Activated CD4-positive, CD25-positive, alpha-beta regulatory T cell treated with anti-CD3 and anti-CD28 coated beads, Interleukin-2, amount 50 U/mL, for 72 hours (primary cell): ENCODE measurements around the gene RAB42.
"Not testable (repeated sequence)": the region's sequence is repeated elsewhere in the genome, so short reads cannot be mapped to it uniquely, and the experiment has no call there.

Experiments used
- DNase-seq: peaks from one replicate; pipeline ENCODE4 v3.0.0; 2021

Gene RAB42

DNA sequence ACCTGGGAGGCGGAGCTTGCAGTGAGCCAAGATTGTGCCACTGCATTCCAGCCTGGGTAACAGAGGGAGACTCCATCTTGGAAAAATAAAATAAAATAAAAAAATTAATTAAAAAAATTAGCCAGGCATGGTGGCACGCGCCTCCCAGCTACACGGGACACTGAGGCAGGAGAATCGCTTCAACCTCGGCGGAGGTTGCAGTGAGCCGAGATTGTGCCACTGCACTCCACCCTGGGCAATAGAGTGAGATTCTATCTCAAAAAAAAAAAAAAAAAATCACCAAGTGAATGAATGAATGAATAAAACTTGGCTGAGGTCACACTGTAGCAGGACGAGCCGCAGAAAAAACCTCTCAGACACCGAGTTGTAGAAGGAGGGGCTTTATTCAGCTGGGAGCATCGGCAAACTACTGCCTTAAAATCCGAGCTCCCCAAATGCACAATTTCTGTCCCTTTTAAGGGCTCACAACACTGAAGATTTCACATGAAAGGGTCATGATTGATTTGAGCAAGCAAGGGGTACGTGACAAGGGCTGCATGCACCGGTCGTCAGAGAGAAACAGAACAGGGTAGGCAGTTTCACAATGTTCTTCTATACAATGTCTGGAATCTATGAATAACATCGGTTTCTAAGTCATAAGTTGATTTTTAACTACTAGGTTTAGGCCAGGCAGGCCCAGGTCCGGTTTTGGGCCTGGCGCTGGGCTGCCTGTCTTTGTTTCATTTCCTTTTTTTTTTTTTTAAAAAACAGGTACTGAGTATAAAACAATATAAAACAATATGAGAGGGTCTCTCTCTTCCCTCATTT is 5.3 kb upstream of the RAB42 start:
- not testable (repeated sequence) for DNase-seq

DNA sequence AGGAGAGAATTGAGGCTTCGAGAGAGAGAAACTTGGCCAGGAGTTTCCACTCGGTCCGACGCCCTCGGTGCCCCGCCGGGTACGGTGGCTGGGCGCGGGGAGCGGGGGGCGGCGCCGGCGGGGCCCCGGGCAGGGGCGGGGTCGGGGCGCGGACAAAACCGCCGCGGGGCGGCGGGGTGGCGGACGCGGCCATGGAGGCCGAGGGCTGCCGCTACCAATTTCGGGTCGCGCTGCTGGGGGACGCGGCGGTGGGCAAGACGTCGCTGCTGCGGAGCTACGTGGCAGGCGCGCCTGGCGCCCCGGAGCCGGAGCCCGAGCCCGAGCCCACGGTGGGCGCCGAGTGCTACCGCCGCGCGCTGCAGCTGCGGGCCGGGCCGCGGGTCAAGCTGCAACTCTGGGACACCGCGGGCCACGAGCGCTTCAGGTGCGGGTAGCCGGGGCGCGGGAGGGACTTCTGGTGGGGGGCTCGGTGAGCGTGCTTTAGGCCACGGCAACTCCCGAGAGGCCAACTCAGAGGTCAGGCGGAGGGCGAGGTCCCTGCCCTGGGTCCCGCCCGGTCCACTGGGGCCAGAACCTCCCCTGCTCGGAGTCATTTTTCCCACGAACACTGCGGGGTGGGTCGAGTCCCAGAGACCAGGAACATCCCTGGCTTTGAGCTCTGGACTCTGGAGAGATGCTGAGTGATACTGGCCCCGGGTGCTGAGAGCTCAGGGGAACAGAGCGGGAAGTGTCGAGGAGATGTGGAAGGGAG is 431 bp downstream of the RAB42 start:
- no peak for DNase-seq

DNA sequence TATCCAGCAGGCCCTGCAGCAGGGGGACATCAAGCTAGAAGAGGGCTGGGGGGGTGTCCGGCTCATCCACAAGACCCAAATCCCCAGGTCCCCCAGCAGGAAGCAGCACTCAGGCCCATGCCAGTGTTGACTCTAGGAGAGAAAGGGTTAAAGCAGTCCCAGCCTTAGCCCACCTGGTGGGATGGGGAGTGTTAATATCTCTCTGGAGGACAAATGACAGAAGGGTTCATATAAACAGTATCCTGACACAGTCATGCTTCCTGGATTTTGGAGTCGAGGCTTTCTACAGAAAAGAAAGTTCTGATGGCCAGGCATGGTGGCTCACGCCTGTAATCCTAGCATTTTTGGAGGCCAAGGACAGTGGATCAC is 1.9 kb downstream of the RAB42 start:
- DNase-seq = not testable (repeated sequence)

DNA sequence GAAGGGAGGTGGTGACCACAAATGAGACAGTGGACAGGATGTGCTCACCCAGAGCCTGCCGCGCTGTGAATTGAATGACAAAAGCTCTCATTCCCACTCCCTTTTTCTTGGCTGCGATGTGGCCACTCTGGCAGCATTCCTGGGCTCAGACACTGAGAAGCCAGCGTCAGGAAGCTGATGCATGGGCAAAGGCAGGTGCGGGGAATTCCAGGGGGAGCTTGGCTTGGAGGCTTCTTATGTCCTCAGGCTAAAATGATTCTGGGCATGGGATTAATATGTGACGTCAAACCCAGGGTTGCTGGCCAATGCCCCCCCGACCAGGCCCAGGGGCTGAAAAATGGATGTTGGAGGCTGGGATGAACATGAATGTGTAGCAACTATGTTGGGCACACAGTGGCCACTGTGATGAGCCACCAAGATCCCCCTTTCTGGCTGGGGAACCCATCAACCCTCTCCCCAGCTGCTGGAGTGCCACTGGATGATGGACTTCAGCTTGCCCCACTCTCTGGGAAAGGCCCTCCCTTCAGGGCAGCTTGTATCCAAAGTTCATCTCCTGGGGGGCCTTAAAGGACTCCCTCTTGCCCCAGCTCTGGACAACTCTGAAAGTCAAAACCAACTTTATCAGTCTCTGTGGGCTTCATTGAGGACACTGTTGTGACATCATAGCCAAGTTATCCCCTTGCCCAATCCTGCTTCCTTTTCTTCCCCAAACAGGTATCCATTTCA is 2.8 kb downstream of the RAB42 start:
- DNase-seq = not testable (repeated sequence)

DNA sequence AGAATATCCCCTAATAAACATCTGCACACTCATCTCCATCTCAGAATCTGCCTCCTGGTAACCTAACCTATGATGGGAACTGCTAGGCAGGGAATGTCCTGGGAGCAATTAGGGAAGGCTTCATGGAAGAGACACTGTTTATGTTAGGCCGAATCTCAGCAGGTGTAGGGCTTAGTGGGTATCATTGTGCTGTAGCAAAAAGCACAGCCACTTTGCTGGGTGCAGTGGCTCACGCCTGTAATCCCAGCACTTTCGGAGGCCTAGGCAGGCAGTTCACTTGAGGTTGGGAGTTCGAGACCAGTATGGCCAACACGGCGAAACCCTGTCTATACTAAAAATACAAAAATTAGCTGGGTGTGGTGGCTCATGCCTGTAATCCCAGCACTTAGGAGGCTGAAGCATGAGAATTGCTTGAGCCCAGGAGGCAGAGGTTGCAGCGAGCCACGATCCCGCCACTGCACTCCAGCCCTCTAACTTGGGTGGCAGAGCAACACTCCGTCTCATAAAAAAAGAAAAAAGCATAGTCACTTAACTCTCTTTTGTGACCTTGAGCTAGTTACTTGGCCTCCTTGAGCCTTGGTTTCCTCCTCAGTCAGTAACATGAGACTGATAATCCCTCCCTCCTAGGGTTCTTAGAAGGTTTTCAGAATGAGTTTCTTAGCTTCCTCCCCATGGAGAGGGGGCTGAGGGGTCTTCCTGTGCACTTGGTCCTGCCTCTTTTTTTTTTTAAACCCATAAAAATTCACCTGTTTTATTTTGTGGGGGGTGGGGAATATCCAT is 3.5 kb downstream of the RAB42 start:
- DNase-seq = no peak

DNA sequence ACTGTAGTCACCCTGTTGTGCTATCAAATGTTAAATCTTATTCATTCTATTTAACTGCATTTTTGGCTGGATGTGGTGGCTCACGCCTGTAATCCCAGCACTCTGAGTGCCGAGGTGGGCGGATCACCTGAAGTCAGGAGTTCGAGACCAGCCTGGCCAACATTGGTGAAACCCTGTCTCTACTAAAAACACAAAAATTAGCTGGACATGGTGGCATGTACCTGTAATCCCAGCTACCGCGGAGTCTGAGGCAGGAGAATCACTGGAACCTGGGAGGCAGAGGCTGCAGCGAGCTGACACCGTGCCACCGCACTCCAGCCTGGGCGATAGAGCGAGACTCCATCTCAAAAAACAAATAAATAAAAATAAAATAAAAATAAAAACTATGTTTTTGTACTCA is 4.2 kb downstream of the RAB42 start:
- not testable (repeated sequence) for DNase-seq

DNA sequence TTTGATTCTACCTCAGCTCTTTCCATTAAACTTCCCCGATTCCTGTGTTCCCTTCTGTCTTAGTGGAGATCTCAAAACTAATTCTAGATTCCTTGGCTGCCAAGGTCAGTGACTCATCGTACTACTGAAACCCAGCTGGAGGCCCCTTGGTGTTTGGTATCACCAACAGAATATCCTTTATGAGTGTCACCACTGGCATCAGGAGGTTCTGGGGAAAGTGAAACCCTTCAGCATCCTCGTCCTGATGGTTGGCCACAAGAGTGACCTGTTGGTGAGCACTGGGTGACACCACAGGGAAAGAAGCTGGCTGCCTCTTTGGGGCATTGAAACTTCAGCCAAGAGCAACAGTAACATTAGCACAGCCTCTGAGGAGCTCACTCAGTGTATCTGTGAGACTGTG is 9.6 kb downstream of the RAB42 start:
- no peak for DNase-seq

DNA sequence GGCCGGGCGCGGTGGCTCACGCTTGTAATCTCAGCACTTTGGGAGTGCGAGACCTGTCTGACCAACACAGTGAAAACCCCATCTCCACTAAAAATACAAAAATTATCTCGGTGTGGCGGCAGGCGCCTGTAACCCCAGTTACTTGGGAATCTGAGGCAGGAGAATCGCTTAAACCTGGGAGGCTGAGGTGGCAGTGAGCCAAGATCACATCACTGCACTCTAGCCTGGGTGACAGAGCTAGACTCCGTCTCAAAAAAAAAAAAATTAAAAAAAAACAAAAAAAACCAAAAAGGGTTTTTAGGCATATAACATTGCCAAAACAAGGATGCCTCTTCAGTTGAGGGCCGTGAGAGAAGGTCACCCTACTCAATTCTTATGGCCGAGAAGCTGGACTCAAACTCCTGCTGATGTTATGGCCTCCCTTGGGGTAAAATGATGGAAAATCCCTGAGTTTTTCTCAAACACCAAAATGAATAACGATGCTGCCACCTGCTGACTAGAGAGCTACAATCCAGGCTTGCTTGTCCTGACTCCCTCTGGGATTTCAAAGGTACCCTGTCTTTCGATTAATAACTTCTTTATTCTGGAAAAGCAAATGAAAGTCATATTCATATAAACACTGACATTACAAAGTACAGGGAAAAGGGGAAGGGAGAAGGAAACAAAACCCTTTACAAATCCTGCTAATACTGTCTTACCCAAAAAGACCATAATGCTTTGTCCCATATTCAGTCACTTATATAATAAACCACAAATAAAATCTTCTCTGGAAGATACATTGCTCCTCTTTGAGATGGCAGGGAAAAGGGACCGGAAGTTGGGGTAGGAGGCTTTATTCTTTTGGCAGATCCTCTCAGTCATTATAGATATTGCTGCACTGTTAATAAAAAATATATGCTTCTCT is 10.7 kb downstream of the RAB42 start:
- DNase-seq = no peak

DNA sequence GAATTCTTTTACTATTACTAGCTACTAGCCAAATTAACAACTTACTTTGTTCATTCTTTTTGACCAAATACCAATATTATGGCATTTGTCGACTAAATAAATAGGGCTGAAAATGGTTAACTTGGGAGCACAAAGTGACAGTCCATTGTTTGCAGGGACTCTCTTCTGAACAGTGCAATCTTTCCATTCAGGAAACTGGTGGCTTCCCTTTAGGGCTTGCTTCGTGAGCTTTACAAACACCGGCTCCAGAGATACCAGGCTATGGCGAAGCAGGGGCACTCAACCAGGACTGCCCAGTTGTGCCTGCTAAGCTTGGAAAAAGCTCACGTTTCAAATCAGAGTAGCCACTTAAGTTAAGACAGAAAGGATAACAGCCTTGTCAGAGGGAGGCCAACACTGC is 12.3 kb downstream of the RAB42 start:
- no peak for DNase-seq

DNA sequence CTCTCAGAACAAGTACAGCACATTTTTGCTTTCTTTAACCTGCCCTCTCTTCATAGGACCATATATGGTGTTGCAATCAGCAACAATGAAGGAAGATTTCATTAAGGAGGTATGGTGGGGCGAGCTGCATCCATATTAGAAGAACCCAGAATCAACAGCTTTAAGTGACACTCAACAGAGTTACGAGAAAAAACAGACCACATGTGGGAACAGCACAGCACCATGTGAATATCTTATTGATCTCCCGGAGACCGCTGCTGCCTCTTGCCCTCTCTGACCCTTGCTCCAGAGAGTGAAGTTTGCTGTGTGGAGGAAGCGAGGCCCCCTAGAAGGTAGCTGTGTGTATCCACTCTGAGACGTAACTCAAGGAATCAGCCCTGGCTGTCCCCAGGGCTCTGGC is 12.9 kb downstream of the RAB42 start:
- no peak for DNase-seq

DNA sequence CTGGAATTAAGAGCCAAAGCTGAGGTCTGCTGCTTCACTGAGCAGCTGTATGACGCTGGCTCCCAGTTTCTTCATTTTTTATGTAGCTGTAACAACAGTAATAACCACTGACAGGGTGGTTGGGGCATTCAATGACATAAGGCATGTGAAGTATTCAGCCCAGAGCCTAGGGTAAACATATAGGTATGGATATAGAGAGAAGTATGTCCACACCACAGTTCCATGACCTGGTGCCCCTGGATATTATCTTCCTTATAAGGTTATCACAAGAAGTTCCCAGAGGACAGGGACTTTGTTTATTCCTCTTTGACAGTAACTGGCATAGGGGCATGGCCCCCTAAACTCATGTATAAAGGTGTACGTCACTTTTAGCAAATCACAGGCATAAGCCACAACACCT is 14.7 kb downstream of the RAB42 start:
- DNase-seq = no peak

DNA sequence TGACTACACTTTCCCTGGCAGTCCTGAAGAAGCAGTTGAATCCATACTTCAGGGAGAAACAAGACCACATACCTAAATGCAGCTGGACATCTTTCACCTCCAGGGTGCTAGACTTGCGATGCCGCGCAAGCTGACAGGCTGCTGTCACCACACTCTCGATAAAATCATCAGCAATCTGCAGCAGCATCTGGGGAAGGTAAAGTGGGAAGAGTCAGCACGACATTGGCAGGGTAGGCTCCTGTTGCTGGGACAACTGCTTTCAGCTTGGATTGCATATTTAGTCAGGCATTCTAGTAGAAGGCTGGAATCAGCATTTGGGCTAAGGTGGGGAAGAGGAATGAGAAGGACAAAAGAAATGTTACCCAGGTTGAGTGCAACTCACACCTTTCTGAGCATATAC is 21.1 kb downstream of the RAB42 start:
- no peak for DNase-seq

DNA sequence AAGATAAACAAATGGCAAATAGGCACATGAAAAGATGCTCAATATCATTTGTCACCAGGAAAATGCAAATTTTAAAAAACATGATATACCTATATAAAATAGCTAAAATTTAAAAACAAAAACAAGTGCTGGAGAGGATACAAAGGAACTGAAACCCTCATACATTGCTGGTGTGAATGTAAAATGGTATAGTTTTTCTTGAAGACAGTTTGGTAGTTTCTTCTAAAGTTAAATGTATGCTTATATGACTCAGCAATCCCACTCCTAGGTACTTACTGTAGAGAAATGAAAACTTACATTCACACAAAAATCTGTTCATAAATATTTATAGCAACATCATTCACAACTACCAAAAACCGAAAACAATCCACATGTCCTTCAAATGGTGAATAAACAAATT is 39.6 kb downstream of the RAB42 start:
- no peak for DNase-seq

DNA sequence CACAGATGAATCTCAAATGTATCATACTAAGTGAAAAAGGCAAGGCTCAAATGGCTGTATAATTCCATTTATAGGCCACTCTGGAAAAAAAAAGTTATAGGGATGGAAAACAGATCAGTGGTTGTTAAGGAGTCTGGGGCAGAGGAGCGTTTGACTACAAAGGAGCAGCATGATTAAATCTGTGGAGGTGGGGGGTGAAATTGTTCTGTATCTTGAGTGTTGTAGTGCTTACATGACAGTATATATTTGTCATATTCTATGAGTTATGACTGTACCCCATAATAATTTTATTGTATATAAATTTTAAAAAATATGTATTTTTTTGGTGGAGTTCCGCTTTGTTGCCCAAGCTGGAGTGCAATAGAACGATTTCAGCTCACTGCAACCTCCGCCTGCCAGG is 40.5 kb downstream of the RAB42 start:
- no peak for DNase-seq

DNA sequence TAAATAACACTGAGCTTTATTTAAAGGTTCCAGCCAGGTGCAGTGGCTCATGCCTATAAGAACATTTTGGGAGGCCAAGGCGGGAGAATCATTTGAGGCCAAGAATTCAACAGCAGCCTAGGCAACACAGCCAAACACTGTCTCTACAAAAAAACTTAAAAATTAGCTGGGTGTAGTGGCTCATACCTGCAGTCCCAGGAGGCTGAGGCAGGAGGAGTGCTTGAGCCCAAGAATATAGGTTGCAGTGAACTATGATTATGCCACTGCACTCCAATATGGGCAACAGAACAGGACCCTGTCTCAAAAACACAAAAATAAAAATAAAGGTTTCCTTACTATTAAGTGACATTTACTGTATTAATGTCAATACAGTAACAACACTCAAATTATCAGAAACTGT is 48.7 kb downstream of the RAB42 start:
- no peak for DNase-seq

DNA sequence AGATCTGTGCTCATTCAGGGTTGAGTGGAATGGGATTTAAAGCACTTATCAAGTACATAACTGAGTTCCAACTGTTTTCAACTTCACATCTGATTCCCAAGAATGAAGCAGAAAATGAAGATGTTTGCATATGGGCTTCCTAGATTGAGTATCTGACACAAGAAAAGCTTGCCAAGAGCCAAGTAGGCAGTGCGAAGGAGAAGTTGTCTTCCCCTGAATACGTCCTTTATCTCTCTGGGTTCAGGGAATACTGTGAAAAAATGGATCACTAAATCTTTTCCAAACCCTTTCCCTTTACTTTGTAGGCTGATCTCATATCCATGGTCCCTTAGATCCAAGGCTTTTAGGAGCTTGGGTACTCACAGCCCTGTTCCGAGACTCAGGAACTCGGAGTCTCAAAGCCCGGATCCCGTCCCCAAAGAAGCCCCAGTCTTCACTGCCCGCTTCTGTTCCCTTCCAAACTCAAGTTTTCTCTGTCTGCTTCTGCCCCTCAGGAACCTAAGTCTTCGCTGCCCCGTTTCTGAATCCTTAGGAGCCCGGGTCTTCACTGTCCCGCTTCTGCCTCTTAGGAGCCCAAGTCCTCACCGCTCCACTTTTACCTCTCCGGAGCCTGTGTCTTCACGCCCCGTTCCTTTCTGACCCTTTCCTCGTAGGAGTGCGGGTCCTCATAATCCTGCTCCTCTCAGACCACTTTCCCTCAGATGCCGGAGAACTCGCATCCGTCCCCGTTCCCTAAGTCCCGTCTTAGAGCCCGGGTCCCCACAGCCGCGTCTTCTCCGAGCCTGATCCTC is 50.2 kb downstream of the RAB42 start:
- DNase-seq = no peak

DNA sequence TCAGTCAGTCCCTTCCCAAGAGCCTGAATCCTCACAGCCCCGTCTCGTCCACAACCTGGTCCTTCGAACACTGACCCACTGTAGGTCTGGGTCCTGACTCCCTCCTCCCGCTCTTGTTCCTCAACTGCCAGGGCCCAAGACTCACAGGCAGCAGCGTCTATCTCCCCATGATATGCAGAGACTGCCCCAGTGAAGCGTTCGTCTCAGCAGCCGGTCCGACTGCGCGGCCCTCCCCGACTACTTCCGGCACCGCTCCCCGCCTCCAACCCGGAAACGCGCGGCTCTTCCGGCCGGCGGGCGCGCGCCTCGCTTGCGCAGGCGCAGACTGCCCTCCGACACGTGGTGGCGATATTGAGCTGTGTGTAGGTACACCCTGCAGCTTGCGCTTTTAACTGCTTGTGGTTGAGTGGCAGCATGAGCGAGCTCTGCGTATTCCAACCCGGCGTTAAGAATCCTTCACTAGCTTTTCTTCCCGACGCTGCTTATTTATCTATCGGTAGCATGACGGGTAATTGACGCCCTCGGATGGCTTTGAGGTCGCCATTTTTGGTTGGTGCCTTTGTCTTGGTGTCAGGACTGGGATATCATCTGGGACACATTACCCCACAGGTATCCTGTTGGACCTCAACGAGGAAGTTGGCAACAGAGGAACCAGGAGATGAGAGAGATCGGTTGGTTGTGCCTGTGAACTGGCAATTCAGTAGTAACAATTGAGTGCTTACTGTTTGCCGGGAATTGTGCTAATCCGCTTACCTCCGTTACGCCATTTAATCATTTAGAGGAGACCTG is 51.0 kb downstream of the RAB42 start, which contains the start of gene TAF12:
Gene TAF12, minus strand, starts transcription at position 221 of the 789 bp plus-strand sequence. CDS start 20,986 bp downstream, outside the sequence.
- peak; percentile 85 for DNase-seq

DNA sequence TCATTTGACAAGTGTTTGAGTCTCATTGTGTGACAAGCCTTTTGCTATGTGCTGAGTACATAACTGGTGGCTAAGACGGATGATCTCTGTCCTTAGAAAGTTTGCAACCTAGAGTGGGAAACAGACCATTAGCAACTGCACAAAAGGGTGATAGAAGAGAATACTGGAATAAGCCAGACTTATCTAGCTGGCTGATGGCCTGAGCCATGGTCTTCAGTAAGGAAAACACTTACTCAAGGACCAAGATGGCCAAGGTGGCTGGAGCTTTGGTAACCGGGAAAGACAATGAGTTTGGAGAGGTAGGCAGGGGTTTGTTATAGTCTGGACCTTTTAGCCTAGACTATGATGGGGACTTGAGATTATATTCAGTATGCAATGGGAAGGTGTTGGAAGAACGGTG is 52.4 kb downstream of the RAB42 start:
- no peak for DNase-seq
